BJ (cell line): ENCODE measurements around the gene RHBDL2. TPM values are rescaled to one million over a fixed set of nuclear protein-coding genes. Genes with fewer than 3 reads are reported as not detected.
"Not testable (repeated sequence)": the region's sequence is repeated elsewhere in the genome, so short reads cannot be mapped to it uniquely, and the experiment has no call there.

Source experiments
- CTCF ChIA-PET: fragments of 350-600 bp; formaldehyde crosslinking; extraction: SDS; loops from one replicate; lab custom pipeline; 2021; ENCODE audit warnings: antibody characterized with exemption, inconsistent platforms; lab: Yijun Ruan, JAX
- POLR2A ChIA-PET: fragments of 300-600 bp; sonication (Branson Sonifier 250); formaldehyde crosslinking; extraction: SDS; loops from one replicate; lab custom pipeline; 2021; ENCODE audit warnings: antibody characterized with exemption; lab: Charles Lee
- DNase-seq: peaks from one replicate; pipeline ENCODE4 v3.0.0-alpha.2; 2011; ENCODE audit warnings: low read depth
- H3K27me3 ChIP-seq: 2 replicates; pipeline ENCODE4 v1.6.0; 2011; ENCODE audit warnings: low read length; ENCODE audit not compliant: control insufficient read depth, insufficient read depth
- H3K36me3 ChIP-seq: 2 replicates; pipeline ENCODE4 v1.5.1; 2011; ENCODE audit warnings: low read length; ENCODE audit not compliant: control insufficient read depth, insufficient read depth
- H3K4me3 ChIP-seq: 2 replicates; pipeline ENCODE4 v1.5.1; 2011; ENCODE audit warnings: low read depth, mild to moderate bottlenecking, control low read depth, low read length
- polyA plus RNA-seq: library from polyadenylated mRNA; depleted of rRNA; stranded (reverse); fragments of >200 nt; gene quantifications from 2 replicates; pipeline ENCODE4 v1.2.3, GENCODE V29; 2011
- TF ChIP-seq, protein P1 (sequence below): IDR thresholded peaks from 2 replicates; pipeline ENCODE4 v1.5.1; 2011; ENCODE audit warnings: low read depth, mild to moderate bottlenecking, control low read depth, inconsistent platforms, low read length, moderate library complexity; ENCODE audit not compliant: insufficient read depth

RHBDL2 gene
- polyA plus RNA-seq, 1 experiment, result 0.07 TPM

DNA sequence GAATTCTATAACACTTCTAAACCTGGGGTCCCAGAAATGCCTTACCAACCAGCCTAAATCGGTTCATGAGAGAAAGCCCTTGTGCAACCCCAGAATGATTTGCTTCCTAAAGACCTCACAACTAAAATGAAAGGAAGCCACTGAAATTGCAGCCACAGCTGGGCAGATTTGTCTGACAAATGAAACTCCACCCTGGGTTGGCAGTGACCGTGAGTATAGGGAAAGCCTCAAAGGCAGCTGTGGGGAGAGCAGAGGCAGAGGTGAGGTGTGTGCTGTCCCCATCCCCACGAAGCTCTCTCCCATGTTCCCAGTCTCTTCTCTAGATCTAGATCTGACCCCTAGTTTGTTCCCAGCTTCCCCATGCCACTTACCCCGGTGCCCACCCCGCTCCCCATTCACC, 23.1 kb downstream of the RHBDL2 start:
- Histone ChIP-seq H3K36me3 (no peaks in the 10 kb centered on the region), H3K27me3 (no peaks in the 10 kb centered on the region), H3K4me3 (no peak overlapping the region)
- ChIA-PET CTCF (no interaction called here), POLR2A (no interaction called here)
- DNase-seq, result no peak
- TF ChIP-seq, protein P1, sequence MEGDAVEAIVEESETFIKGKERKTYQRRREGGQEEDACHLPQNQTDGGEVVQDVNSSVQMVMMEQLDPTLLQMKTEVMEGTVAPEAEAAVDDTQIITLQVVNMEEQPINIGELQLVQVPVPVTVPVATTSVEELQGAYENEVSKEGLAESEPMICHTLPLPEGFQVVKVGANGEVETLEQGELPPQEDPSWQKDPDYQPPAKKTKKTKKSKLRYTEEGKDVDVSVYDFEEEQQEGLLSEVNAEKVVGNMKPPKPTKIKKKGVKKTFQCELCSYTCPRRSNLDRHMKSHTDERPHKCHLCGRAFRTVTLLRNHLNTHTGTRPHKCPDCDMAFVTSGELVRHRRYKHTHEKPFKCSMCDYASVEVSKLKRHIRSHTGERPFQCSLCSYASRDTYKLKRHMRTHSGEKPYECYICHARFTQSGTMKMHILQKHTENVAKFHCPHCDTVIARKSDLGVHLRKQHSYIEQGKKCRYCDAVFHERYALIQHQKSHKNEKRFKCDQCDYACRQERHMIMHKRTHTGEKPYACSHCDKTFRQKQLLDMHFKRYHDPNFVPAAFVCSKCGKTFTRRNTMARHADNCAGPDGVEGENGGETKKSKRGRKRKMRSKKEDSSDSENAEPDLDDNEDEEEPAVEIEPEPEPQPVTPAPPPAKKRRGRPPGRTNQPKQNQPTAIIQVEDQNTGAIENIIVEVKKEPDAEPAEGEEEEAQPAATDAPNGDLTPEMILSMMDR, result no peak

DNA sequence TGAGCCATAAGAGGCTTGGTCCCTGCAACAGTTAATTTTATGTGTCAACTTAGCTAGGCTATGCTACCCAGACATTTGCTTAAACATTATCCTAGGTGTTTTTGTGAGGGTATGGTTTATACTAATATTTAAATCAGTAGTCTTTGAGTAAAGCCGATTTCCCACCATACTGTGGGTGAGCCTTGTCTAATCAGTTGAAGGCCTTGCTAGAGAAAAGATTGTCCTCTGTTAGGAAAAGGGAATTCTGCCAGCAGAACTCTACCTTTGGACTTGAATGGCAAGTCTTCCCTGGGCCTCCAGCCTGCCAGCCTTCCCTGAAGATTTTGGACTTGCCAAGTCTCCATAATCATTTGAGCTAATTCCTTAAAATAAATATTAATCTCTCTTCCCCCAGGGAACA, 23.9 kb downstream of the RHBDL2 start:
- DNase-seq, result no peak
- H3K27me3 ChIP-seq, result no peaks in the 10 kb centered on the region
- ChIA-PET CTCF (no interaction called here), POLR2A (no interaction called here)
- H3K36me3 ChIP-seq, result no peaks in the 10 kb centered on the region
- no peak overlapping the region for H3K4me3 ChIP-seq
- TF ChIP-seq, protein P1, result no peak

DNA sequence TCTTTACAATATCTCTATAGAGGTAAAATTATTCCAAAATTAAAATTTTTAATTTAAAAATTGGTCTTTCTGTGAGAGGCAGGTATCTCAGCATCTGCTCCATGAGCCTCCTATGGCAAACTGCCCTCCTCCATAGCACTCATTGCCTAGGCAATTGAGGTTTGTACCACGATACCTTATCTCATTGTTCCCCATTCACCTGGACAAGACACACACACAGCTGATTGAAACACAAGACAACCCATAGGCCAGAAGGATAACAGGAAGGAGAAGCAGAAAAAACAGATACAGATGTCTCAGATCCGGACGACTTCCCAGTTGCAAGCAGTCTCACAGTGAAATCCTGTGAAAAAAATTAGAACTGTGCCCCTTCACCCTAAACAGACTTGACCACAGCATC, 24.3 kb downstream of the RHBDL2 start:
- TF ChIP-seq, protein P1, result no peak
- no peaks in the 10 kb centered on the region for H3K36me3 ChIP-seq
- H3K27me3 ChIP-seq, result no peaks in the 10 kb centered on the region
- no peak for DNase-seq
- CTCF ChIA-PET, result no interaction called here
- no peak overlapping the region for H3K4me3 ChIP-seq
- POLR2A ChIA-PET, result no interaction called here

DNA sequence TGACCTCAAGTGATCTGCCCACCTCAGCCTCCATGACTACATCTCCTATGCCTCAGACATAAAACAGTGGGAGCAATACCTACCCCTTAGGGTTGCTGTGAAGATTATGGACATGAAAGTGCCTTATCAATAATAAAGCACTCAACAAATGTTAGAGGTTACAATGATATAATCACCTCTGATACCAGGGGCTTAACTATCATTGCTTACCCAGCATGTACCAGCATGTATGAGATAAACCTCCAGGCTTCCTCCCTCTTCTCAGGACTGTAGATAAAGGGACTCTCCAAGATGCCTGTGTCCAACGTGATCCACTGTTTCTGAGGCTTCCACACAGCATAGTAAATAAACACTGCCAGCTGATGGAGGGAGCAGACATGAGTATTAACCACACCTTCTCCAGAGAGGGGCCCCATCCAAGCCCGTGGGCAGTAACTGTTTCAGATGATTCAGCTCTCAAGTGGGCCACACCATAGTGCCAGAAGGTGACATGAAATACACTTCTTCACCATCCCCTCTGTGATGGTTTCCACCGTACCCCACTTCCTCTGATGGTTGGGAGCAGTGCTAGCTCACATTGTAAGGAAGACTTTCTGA, 26.2 kb downstream of the RHBDL2 start:
- Histone ChIP-seq H3K4me3 (no peak overlapping the region), H3K27me3 (no peaks in the 10 kb centered on the region), H3K36me3 (no peaks in the 10 kb centered on the region)
- ChIA-PET CTCF (interaction anchor here (1.1 kb wide), 1 partner anchor 8 kb away, joined by 3 read pairs; no protein-coding TSS in a partner anchor), POLR2A (no interaction called here)
- TF ChIP-seq, protein P1, result no peak
- DNase-seq, result no peak

DNA sequence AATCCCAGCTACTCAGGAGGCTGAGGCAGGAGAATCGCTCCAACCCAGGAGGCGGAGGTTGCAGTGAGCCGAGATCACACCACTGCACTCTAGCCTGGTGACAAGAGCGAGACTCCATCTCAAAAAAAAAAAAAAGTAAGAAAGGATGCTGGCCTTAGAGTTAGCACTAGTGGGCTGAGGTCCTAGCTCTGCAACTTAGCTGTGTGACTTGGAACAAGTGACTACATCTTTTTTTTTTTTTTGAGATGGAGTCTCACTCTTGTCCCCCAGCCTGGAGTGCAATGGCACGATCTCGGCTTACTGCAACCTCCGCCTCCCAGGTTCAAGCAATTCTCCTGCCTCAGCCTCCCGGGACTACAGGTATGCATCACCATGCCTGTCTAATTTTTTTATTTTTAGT, 26.7 kb downstream of the RHBDL2 start:
- DNase-seq, H3K4me3 ChIP-seq, H3K36me3 ChIP-seq, H3K27me3 ChIP-seq, POLR2A ChIA-PET: not testable (repeated sequence)
- CTCF ChIA-PET, result interaction anchor here (0.6 kb wide), 1 partner anchor 91 kb away, joined by 3 read pairs; no protein-coding TSS in a partner anchor

DNA sequence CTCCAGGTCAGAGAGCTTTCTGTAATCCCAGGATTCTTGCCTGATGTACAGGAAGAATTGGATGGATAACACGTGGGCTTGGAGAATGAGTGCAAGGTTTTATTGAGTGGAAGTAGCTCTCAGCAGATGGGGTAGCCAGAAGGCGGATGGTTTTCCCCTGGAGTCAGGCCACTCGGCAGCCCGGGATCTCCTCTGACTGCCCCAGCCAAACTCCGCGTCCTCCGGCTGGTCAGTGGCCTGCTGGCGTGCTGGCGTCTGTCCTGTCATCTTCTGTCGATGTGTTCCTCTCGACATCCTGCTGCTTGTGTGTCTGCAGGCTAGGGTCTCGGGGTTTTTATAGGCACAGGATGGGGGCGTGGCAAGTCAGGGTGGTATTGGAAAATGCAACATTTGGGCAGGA, 32.8 kb downstream of the RHBDL2 start:
- ChIA-PET CTCF (no interaction called here), POLR2A (no interaction called here)
- no peak overlapping the region for H3K4me3 ChIP-seq
- TF ChIP-seq, protein P1, result no peak
- H3K36me3 ChIP-seq, result no peaks in the 10 kb centered on the region
- H3K27me3 ChIP-seq, result no peaks in the 10 kb centered on the region
- no peak for DNase-seq
